Keratinocyte (primary cell): ENCODE data around the gene LDAH. TPM values are rescaled to one million over a fixed set of nuclear protein-coding genes. Genes with fewer than 3 reads are reported as not detected.

Experiments
- DNase-seq: peaks from one replicate; pipeline ENCODE4 v3.0.0-alpha.2; 2011; ENCODE audit warnings: low read depth, missing footprints, low spot score
- FAIRE-seq: peaks from 2 replicates; lab custom pipeline; 2011; peaks lifted over from hg19 to GRCh38; lab: Jason Lieb, UNC
- H2AFZ ChIP-seq: 2 replicates; pipeline ENCODE4 v1.6.0; 2012; ENCODE audit warnings: low read length, control low read depth, inconsistent platforms; ENCODE audit not compliant: control insufficient read depth
- H3K27ac ChIP-seq: 2 replicates; pipeline ENCODE4 v1.5.1; 2011; ENCODE audit warnings: low read length; ENCODE audit not compliant: control insufficient read depth, insufficient read depth
- H3K27me3 ChIP-seq: 3 replicates; pipeline ENCODE4 v1.6.0; 2011; ENCODE audit warnings: low read length; ENCODE audit not compliant: control insufficient read depth, insufficient read depth; ENCODE audit errors: extremely low read depth
- H3K36me3 ChIP-seq, 2 experiments: 2 replicates in 1 of 2; 3 replicates in 1 of 2; pipeline ENCODE4 v1.5.1; 2011; ENCODE audit warnings: low read length in 2 of 2, mild to moderate bottlenecking in 1 of 2; ENCODE audit not compliant: control insufficient read depth in 2 of 2, insufficient read depth in 2 of 2; ENCODE audit errors: extremely low read depth in 1 of 2
- H3K4me1 ChIP-seq: 3 replicates; pipeline ENCODE4 v1.5.1; 2011; ENCODE audit warnings: low read length; ENCODE audit not compliant: control insufficient read depth, insufficient read depth; ENCODE audit errors: extremely low read depth
- H3K4me2 ChIP-seq: 3 replicates; pipeline ENCODE4 v1.6.0; 2011; ENCODE audit warnings: low read depth, low read length; ENCODE audit not compliant: control insufficient read depth, insufficient read depth; ENCODE audit errors: extremely low read depth
- H3K4me3 ChIP-seq, 3 experiments: fragments of 200-600 bp in 1 of 3; sonication (generic) in 1 of 3; 2 replicates in 2 of 3; 3 replicates in 1 of 3; pipeline ENCODE4 v1.5.1; 2011 to 2016; ENCODE audit warnings: low read length in 3 of 3, mild to moderate bottlenecking in 3 of 3, control low read depth in 2 of 3, inconsistent platforms in 1 of 3, low read depth in 1 of 3, mixed read lengths in 1 of 3, mixed run types in 1 of 3, moderate library complexity in 1 of 3; ENCODE audit not compliant: control insufficient read depth in 2 of 3, insufficient read depth in 2 of 3; ENCODE audit errors: extremely low read depth in 1 of 3
- H3K79me2 ChIP-seq: 2 replicates; pipeline ENCODE4 v1.6.0; 2012; ENCODE audit warnings: low read length; ENCODE audit not compliant: control insufficient read depth, insufficient read depth
- H3K9ac ChIP-seq: 3 replicates; pipeline ENCODE4 v1.6.0; 2011; ENCODE audit warnings: low read length; ENCODE audit not compliant: control insufficient read depth, insufficient read depth; ENCODE audit errors: extremely low read depth
- H3K9me1 ChIP-seq: 3 replicates; pipeline ENCODE4 v1.6.0; 2011; ENCODE audit warnings: low read length; ENCODE audit not compliant: control insufficient read depth, insufficient read depth; ENCODE audit errors: extremely low read depth
- H3K9me3 ChIP-seq: 2 replicates; pipeline ENCODE4 v1.5.1; 2012; ENCODE audit warnings: low read depth, low read length; ENCODE audit not compliant: control insufficient read depth
- H4K20me1 ChIP-seq: 3 replicates; pipeline ENCODE4 v1.6.0; 2011; ENCODE audit warnings: low read length; ENCODE audit not compliant: control insufficient read depth, insufficient read depth; ENCODE audit errors: extremely low read depth
- CTCF ChIP-seq, 3 experiments: IDR thresholded peaks in 1 of 3; conservative IDR thresholded peaks in 1 of 3; optimal IDR thresholded peaks in 1 of 3; 2 replicates in 2 of 3; 3 replicates in 1 of 3; pipeline versions ENCODE3 to v1.5.1; 2011; ENCODE audit warnings: low read length in 3 of 3, mild to moderate bottlenecking in 3 of 3, moderate library complexity in 2 of 3, control low read depth in 1 of 3, inconsistent platforms in 1 of 3; ENCODE audit not compliant: insufficient read depth in 2 of 3; ENCODE audit errors: extremely low read depth in 1 of 3
- EZH2 ChIP-seq: IDR thresholded peaks from one replicate; pipeline ENCODE4 v1.6.1; 2012; ENCODE audit warnings: inconsistent platforms, mild to moderate bottlenecking, low read length, moderate library complexity
- dilution Hi-C: fragments of 300-500 bp; cut with MboI; formaldehyde crosslinking; loops from one replicate; pipeline ENCODE4 v1.7.0; 2020; ENCODE audit warnings: low sequenced_read_pairs; ENCODE audit not compliant: extremely low pct_ligation_motif_present
- polyA plus RNA-seq, 5 experiments: library from polyadenylated mRNA; depleted of rRNA in 3 of 5; stranded (reverse) in 3 of 5; stranded (forward) in 1 of 5; unstranded in 1 of 5; fragments of >200 nt; gene quantifications; 1 replicate in 1 of 5; 2 replicates in 3 of 5; 3 replicates in 1 of 5; pipeline versions ENCODE4 v1.2.1 to v1.2.3, GENCODE V29; 2011 to 2012; ENCODE audit warnings: missing spikeins in 2 of 5, low read depth in 1 of 5, low replicate concordance in 1 of 5

Gene LDAH
- polyA plus RNA-seq, 1 donor (not counting 4 experiments of a cell fraction or from before 2014, with no cell fraction given), result 22.7 TPM

- H3K4me1 ChIP-seq, result no peaks in the 10 kb centered on the region
- no peak for FAIRE-seq
- no peak overlapping the region for H3K4me3 ChIP-seq
- H3K4me2 ChIP-seq, result no peak overlapping the region
- H2AFZ ChIP-seq, result no peak overlapping the region
- no peak for DNase-seq
- dilution Hi-C loops, result no loop called here
- no peak overlapping the region for H3K9ac ChIP-seq
- no peaks in the 10 kb centered on the region for H3K36me3 ChIP-seq
- H3K9me1 ChIP-seq, result no peaks in the 10 kb centered on the region
- TF ChIP-seq EZH2 (no peak), CTCF (optimal IDR thresholded peaks at IDR 0.05 in 1 of 3, IDR thresholded peaks at IDR 0.05 in 1 of 3, conservative IDR thresholded peaks at IDR 0.05 in 1 of 3; ENCODE audit: extremely low read depth in 1 of 3, insufficient read depth in 2 of 3, low read length in 3 of 3) (no peak)
- H4K20me1 ChIP-seq, result no peaks in the 10 kb centered on the region
- peaks cover 4% of the 10 kb centered on the region for H3K27me3 ChIP-seq
- no peaks in the 10 kb centered on the region for H3K9me3 ChIP-seq
- no peaks in the 10 kb centered on the region for H3K79me2 ChIP-seq
- H3K27ac ChIP-seq, result no peak overlapping the region
Observed at GRCh38 chr2:20834331-20834730, 11.4 kb upstream of the LDAH start.

GRCh38 chr2:20832606-20833005 lies 9.7 kb upstream of the LDAH start:
- Histone ChIP-seq H3K79me2 (no peaks in the 10 kb centered on the region), H2AFZ (no peak overlapping the region), H3K9me1 (no peaks in the 10 kb centered on the region), H3K27ac (no peak overlapping the region), H3K36me3 (no peaks in the 10 kb centered on the region), H4K20me1 (no peaks in the 10 kb centered on the region), H3K4me3 (no peak overlapping the region), H3K27me3 (peaks cover 4% of the 10 kb centered on the region), H3K4me1 (no peaks in the 10 kb centered on the region), H3K9me3 (no peaks in the 10 kb centered on the region), H3K4me2 (no peak overlapping the region), H3K9ac (no peak overlapping the region)
- dilution Hi-C loops, result no loop called here
- no peak for TF ChIP-seq EZH2
- DNase-seq, result no peak
- no peak for FAIRE-seq

GRCh38 chr2:20829861-20830260 lies 7.0 kb upstream of the LDAH start:
- Histone ChIP-seq H3K36me3 (no peaks in the 10 kb centered on the region), H3K4me2 (no peak overlapping the region), H3K79me2 (no peaks in the 10 kb centered on the region), H3K27ac (no peak overlapping the region), H3K9me3 (no peaks in the 10 kb centered on the region), H3K9me1 (no peaks in the 10 kb centered on the region), H3K4me3 (no peak overlapping the region), H3K9ac (no peak overlapping the region), H3K4me1 (no peaks in the 10 kb centered on the region), H4K20me1 (no peaks in the 10 kb centered on the region), H2AFZ (no peak overlapping the region), H3K27me3 (peaks cover 4% of the 10 kb centered on the region)
- dilution Hi-C loops, result no loop called here
- DNase-seq (no peak), FAIRE-seq (no peak)
- TF ChIP-seq CTCF (optimal IDR thresholded peaks at IDR 0.05 in 1 of 3, IDR thresholded peaks at IDR 0.05 in 1 of 3, conservative IDR thresholded peaks at IDR 0.05 in 1 of 3; ENCODE audit: extremely low read depth in 1 of 3, insufficient read depth in 2 of 3, low read length in 3 of 3), result no peak
- no peak for TF ChIP-seq EZH2
